DMS153 (cell line): ENCODE results near the gene CD86.
"Not testable (repeated sequence)": the region's sequence is repeated elsewhere in the genome, so short reads cannot be mapped to it uniquely, and the experiment has no call there.

Experiments
- DNase-seq: peaks from one replicate; lab custom pipeline; 2025; lab: John Stamatoyannopoulos, UW

Gene CD86

DNA sequence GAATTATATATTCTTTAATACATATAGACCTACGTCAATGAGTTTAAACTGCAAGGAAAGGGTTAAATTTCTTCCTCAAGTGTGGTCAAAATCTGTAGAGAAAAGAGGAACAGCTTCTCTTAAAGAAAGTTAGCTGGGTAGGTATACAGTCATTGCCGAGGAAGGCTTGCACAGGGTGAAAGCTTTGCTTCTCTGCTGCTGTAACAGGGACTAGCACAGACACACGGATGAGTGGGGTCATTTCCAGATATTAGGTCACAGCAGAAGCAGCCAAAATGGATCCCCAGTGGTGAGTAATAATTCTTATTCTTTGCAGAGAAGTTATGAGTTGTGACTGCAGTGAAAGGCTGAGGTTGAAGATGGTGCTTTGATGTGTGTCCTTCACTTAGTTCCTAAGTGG lies at the start of gene CD86:
Gene CD86 (plus strand): TSS at position 148 of the 400 bp plus-strand sequence. CDS start 128 bp downstream, at position 276.
- DNase-seq, result no peak

DNA sequence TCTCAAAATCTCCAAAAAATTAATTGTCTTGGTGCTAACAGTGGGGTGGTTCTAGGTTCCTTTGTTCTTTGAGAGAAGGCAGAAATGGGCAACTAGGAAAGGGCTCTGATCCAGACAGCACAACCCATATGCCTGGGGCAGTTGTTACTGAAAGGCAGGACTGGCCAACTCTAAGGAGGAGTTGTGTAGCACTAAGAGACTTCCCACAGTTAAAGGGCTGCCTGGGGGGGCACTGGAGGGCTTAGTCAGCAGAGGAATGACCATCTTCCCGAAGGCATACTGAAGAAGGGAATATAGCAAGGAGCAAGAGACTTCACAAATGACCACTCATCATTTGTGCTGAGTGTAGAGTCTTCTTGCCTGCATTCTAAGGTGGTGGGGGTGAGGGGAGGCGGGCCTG lies 48.9 kb upstream of the CD86 start:
- DNase-seq, result no peak

GRCh38 chr3:122008166-122008565 lies 47.0 kb upstream of the CD86 start:
- DNase-seq, result no peak

DNA sequence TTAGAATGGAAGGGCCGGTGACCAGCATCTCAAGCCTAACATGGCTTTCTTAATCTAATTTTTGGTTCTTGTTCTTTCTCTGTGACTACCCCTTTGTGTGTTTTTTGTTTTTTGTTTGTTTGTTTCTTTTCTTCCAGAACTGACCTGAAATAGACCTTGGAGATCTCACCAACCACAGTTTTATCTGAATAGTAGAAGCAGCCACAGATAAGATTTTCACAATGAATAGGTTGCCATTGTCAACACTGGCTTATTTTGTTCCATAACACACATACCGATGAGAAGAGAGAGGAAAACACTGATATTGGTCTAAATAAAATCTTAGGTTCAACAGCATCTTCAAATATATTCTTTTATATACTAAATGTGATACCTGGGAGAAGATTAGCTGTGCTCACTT lies 44.7 kb upstream of the CD86 start:
- DNase-seq, result no peak

GRCh38 chr3:122011396-122011795 lies 43.8 kb upstream of the CD86 start:
- DNase-seq, result no peak

DNA sequence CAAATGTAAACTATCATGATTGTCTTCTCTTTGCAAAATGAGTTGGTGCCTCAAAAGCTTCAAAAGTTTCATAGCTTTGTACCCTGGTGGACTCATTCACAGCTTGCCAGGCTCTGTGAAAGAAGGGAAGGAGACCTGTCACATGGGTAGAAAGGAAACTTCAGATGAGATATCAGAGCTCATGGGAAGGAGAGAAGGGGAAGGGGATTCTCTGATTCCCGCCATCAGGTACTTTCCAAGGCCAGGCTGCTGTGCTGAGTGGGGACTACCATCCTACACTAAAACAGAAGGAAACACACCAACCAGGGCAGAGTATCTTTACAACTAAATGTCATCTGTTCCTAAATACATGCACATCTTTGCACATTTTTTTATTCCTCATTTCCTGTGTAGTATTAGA lies 42.3 kb upstream of the CD86 start:
- no peak for DNase-seq

- peak; percentile 19 for DNase-seq
These were observed 41.7 kb upstream of the CD86 start for GRCh38 chr3:122013448-122013925.

GRCh38 chr3:122014741-122015140 lies 40.4 kb upstream of the CD86 start:
- DNase-seq, result no peak

DNA sequence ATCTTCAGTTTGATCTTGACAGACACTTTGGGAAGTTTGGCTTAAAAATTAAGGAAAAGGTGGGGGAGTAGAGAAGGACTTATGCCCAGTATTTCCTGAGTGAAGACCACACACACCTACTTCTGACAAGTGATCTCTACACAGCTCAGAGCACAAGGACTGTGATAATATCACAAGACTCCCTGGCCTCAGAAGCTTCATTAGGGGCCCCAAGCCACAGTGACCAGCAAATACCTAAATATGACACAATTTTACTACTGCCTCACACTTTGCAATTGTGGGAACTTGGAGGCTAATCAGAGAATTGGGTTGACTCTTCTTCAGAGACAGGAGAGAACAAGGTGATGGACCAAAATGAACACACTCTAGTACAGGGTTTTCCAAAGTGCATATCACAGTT lies 35.7 kb upstream of the CD86 start:
- no peak for DNase-seq

DNA sequence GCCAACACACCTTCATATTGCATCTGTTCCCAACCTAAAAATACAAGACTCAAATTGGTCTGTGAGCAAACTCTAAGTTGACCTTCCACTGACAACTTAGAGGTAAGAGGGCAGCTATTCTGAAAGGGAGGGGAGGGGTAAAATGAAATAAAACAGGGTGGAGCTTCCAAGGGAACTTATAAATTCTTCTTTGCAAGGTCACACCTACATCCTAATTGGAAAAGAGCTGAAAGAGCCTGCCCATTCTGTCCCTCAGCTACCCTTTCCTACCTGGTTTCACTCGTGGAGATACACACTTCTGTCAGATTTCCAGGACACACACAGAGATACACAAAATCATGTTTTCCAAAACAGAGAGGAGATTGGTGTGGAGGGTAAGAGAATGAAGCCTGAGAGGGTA lies 34.1 kb upstream of the CD86 start:
- DNase-seq, result no peak

GRCh38 chr3:122021811-122022401 lies 33.3 kb upstream of the CD86 start, which contains the start of gene ILDR1:
TSS of gene ILDR1 (minus strand) at chr3:122022247. CDS start at chr3:122022077, 170 bp downstream.
- peak; percentile 56 for DNase-seq

GRCh38 chr3:122023335-122023910 lies 31.7 kb upstream of the CD86 start:
- no peak for DNase-seq

- no peak for DNase-seq
These were observed 30.4 kb upstream of the CD86 start for GRCh38 chr3:122024800-122025199.

- no peak for DNase-seq
These were observed 29.9 kb upstream of the CD86 start for GRCh38 chr3:122025296-122025695.

DNA sequence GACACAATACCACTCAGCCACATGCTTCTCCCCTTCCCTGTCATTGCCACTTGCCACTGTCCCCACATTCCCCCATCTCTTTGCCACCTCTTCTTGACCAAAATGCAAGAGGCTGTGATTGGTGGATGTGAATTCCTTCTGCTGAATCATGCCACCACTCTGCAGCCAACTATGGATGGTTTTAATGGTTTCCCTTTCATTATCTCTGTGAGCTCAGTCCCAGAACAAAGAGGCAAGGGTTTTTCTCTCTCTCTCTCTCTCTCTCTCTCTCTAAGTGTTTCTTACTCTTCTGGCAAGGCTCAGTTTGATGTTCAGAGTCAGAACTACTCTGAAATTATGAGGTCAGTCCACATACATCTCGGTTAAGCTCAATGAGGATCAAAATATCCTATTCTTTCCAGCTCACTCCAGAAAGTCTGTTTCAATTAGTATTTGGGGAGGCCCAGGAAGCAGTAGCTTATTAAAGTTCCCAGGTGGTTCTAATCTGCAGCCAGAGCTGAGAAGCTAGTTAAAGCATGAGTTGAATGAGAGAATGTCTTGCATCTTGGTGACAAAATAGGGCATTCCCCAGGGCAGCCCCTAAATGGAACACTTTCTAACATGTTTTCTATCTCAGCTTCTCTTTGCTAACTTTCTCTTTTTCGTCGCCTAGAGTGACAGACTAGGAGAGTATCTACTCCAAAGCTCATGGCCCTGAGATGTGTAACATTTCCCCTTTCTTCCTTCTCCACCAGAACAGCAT lies 24.6 kb upstream of the CD86 start:
- DNase-seq, result no peak

DNA sequence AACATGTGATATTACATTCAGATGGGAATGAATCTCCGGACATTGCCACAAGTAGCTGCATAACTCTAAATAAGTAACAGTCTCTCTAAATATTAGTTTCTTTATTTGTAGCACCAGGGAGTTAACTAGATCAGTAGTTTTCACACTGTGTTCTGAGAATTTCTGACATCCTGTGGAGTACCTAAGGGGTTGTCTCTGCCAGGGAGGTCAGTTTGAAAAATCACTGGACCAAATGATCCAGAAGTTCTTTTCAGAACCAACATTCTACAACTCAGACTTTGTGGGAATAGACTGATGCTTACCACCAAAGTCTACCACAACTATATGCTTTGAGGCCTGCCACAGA lies 24.1 kb upstream of the CD86 start:
- no peak for DNase-seq

GRCh38 chr3:122032531-122032930 lies 22.6 kb upstream of the CD86 start:
- DNase-seq, result no peak

DNA sequence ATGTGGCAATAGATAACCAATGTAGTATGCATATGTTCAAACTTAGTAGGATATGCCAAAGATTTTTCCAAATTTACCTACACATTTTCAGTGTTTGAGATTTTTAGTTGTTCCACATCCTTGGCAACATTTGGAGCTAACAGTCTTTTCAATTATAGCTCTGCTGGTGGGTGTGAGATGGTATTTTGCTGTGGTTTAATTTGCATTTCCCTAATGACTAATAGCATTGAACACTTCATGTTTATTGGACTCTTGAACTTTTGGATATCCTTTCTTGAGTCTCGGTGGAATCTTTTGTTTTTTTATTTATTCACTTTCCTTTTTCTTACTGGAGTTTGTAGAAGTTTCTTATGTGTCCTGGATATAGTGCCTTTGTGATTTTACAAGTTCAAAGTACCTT lies 22.1 kb upstream of the CD86 start:
- DNase-seq, result no peak

DNA sequence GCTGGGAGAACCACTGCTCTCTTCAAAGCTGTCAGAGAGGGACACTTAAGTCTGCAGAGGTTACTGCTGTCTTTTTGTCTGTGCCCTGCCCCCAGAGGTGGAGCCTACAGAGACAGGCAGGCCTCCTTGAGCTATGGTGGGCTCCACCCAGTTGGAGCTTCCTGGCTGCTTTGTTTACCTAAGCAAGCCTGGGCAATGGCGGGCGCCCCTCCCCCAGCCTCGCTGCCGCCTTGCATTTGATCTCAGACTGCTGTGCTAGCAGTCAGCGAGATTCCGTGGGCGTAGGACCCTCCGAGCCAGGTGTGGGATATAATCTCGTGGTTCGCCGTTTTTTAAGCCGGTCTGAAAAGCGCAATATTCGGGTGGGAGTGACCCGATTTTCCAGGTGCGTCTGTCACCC lies 7.9 kb upstream of the CD86 start:
- not testable (repeated sequence) for DNase-seq

GRCh38 chr3:122047773-122048172 lies 7.4 kb upstream of the CD86 start:
- not testable (repeated sequence) for DNase-seq

DNA sequence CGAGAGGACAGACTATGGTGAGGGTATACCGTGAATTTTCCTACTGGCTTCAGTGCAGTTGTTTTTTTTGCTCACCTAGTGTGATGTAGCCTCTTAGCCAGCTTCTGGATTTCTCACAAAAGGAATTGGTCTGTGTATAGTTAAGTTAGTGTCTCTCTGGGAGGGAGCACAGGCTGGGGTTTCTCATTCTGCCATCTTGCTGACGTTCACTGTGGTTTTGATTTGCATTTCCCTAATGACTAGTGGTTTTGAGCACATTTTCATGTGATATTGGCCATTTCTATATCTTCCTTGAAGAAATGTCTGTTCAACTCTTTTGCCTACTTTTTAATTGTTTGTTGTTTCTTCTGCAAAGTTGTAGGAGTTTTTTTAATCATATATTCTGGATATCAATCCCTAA lies 2.2 kb upstream of the CD86 start:
- DNase-seq, result no peak

GRCh38 chr3:122057671-122058070 lies 2.5 kb downstream of the CD86 start:
- DNase-seq, result no peak

- DNase-seq, result no peak
These were observed 3.1 kb downstream of the CD86 start for GRCh38 chr3:122058294-122058693.
